ENCODE measurements around the gene RDH8.

RDH8 gene

GRCh38 chr19:10036601-10037071 lies 23.4 kb downstream of the RDH8 start:
- DNase-seq (ENCODE audit: low read depth in 2 of 3, low spot score in 2 of 3): no peak

- no peak for DNase-seq (ENCODE audit: low read depth in 2 of 3, low spot score in 2 of 3)
Observed at GRCh38 chr19:10037367-10037766, 24.1 kb downstream of the RDH8 start.

GRCh38 chr19:10037809-10038208 lies 24.5 kb downstream of the RDH8 start:
- no peak for DNase-seq (ENCODE audit: low read depth in 2 of 3, low spot score in 2 of 3)

GRCh38 chr19:10043286-10043927 lies 30.1 kb downstream of the RDH8 start:
- no peak for DNase-seq (ENCODE audit: low read depth in 2 of 3, low spot score in 2 of 3)

- DNase-seq (ENCODE audit: low read depth in 2 of 3, low spot score in 2 of 3): no peak
Observed at GRCh38 chr19:10044390-10044789, 31.1 kb downstream of the RDH8 start.

- no peak for DNase-seq (ENCODE audit: low read depth in 2 of 3, low spot score in 2 of 3)
Observed at GRCh38 chr19:10045371-10045770, 32.1 kb downstream of the RDH8 start.

- DNase-seq (ENCODE audit: low read depth in 2 of 3, low spot score in 2 of 3): no peak
Observed at GRCh38 chr19:10049626-10050025, 36.3 kb downstream of the RDH8 start.

- no peak for DNase-seq (ENCODE audit: low read depth in 2 of 3, low spot score in 2 of 3)
Observed at GRCh38 chr19:10052602-10053360, 39.5 kb downstream of the RDH8 start.

GRCh38 chr19:10061717-10062310 lies 48.5 kb downstream of the RDH8 start:
- no peak for DNase-seq (ENCODE audit: low read depth in 2 of 3, low spot score in 2 of 3)

GRCh38 chr19:10068205-10068604 lies 54.9 kb downstream of the RDH8 start:
- DNase-seq (ENCODE audit: low read depth in 2 of 3, low spot score in 2 of 3): no peak

GRCh38 chr19:10069046-10069445 lies 55.8 kb downstream of the RDH8 start:
- no peak for DNase-seq (ENCODE audit: low read depth in 2 of 3, low spot score in 2 of 3)

GRCh38 chr19:10070730-10071446 lies 57.6 kb downstream of the RDH8 start:
- no peak for DNase-seq (ENCODE audit: low read depth in 2 of 3, low spot score in 2 of 3)
